Measurements from ENCODE around the gene PROS1.

PROS1 gene

DNA sequence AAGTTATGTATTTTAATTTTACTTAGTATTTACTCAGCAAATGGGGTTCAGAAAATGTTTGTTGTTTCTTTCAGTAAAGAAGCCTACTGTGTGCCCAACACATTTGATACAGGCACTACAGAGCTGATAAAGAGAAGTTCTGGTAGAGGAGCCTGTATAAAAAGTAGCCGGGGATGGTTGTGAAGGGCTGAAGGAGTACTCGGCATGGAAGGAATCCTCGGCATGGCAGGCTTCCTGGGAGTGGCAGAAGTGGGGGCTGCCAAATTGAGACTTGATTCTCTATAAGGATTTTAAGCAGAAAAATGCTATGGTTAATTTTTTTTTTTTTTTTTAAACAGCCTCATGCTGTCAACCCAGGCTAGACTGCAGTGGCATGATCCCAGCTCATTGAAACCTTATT, 15.5 kb upstream of the PROS1 start:
- no peak overlapping the region for H3K27ac ChIP-seq
- TF ChIP-seq ZFX (IDR thresholded peaks at IDR 0.05; ENCODE audit: borderline replicate concordance) (no peak), CTCF (IDR thresholded peaks at IDR 0.05) (no peak)

GRCh38 chr3:93988764-93989163, 15.1 kb upstream of the PROS1 start:
- H3K27ac ChIP-seq = no peak overlapping the region
- TF ChIP-seq ZFX (IDR thresholded peaks at IDR 0.05; ENCODE audit: borderline replicate concordance) (no peak), CTCF (IDR thresholded peaks at IDR 0.05) (no peak)

DNA sequence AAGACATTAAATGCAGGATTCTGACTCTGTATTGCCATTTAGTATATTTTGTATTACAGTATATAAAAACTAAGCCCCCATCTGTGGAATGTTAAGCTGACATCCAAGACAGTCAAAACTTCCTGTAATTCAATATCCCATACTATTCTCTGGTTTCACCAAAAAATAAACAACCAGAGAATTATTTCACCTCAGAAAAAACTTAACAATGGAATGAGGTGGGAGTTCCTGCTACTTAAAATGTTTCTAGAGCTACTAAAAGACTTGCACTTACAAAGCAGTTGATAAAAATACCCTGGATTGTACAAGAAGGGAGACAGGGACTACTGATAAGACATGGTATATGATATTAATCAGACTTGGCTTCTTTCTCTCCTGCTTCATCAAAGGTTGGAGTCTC, 14.6 kb upstream of the PROS1 start:
- no peak for TF ChIP-seq CTCF (IDR thresholded peaks at IDR 0.05)
- TF ChIP-seq ZFX (IDR thresholded peaks at IDR 0.05; ENCODE audit: borderline replicate concordance) = no peak
- H3K27ac ChIP-seq = no peak overlapping the region

GRCh38 chr3:93984618-93985017, 10.9 kb upstream of the PROS1 start:
- no peak for TF ChIP-seq CTCF (IDR thresholded peaks at IDR 0.05)
- no peak for TF ChIP-seq ZFX (IDR thresholded peaks at IDR 0.05; ENCODE audit: borderline replicate concordance)
- H3K27ac ChIP-seq = no peak overlapping the region

- H3K27ac ChIP-seq = no peak overlapping the region
- no peak for TF ChIP-seq CTCF (IDR thresholded peaks at IDR 0.05)
- no peak for TF ChIP-seq ZFX (IDR thresholded peaks at IDR 0.05; ENCODE audit: borderline replicate concordance)
Measured at GRCh38 chr3:93983408-93983807, 9.7 kb upstream of the PROS1 start.

DNA sequence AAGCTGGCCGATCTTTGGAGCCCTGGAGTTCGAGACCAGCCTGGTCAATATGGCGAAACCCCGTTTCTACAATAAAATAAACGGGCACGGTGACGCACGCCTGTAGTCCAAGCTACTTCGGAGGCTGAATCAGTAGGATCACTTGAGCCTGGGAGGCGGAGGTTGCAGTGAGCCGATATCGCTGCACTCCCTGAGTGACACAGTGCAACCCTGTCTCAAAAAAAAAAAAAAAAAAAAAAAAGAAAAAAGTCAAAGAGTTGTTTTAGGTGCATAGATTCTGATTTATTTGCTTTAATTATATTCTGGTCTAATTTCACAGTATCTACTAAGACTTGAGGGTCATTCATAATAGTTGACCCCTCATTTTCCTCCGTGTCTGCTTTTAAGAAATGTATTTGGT, 8.0 kb upstream of the PROS1 start:
- TF ChIP-seq CTCF (IDR thresholded peaks at IDR 0.05) (no peak), ZFX (IDR thresholded peaks at IDR 0.05; ENCODE audit: borderline replicate concordance) (no peak)
- H3K27ac ChIP-seq = no peak overlapping the region

GRCh38 chr3:93979850-93980676, 6.4 kb upstream of the PROS1 start, which contains the start of gene ARL13B:
Gene ARL13B (plus strand): TSS chr3:93980155. CDS start chr3:93980424, 269 bp downstream.
- H3K27ac ChIP-seq = peak within 1 kb of the TSS; percentile 80
- TF ChIP-seq CTCF (IDR thresholded peaks at IDR 0.05) (no peak), ZFX (IDR thresholded peaks at IDR 0.05; ENCODE audit: borderline replicate concordance) (no peak)

All from 22Rv1 (cell line).